ENCODE measurements around the gene LAMB4. TPM values are rescaled to one million over a fixed set of nuclear protein-coding genes. Genes with fewer than 3 reads are reported as not detected.

Gene LAMB4
- total and polyA plus RNA-seq, 2 of the 4 experiments (the other 2 are of a cell fraction): 0.12 to 0.18 TPM

GRCh38 chr7:107993891-107994291, 136.3 kb downstream of the LAMB4 start:
- Histone ChIP-seq H3K27ac (ENCODE audit: insufficient read depth, low read length) (peak overlapping the region; percentile 60; the same call in 1 of the 2 replicates), H2BK120ac (ENCODE audit: low read depth, low read length) (no peak overlapping the region), H3K9me3 (ENCODE audit: control insufficient read depth, insufficient read depth, low read length) (no peaks in the 10 kb centered on the region), H4K5ac (ENCODE audit: low read depth, low read length) (no peak overlapping the region), H3K56ac (ENCODE audit: extremely low read depth, insufficient read depth, low read length) (no peak overlapping the region), H2BK20ac (ENCODE audit: low read depth, low read length) (no peak overlapping the region), H2BK5ac (ENCODE audit: low read depth, low read length, poor library complexity, severe bottlenecking) (no peak overlapping the region), H3K18ac (ENCODE audit: low read depth, low read length) (no peak overlapping the region; the same call in 1 of the 2 replicates), H3K4me1 (ENCODE audit: control insufficient read depth, insufficient read depth, low read length) (peaks cover 22% of the 10 kb centered on the region), H3K9ac (ENCODE audit: low read depth, low read length) (no peak overlapping the region), H2AK5ac (ENCODE audit: low read depth, low read length) (peak overlapping the region; percentile 61; the same call in 1 of the 2 replicates), H3K4me3 (ENCODE audit: insufficient read depth, low read depth, low read length) (no peak overlapping the region), H3K9me1 (ENCODE audit: insufficient read depth, low read length) (peaks cover 12% of the 10 kb centered on the region), H3K79me1 (ENCODE audit: low read depth in 1 of 2, low read length in 2 of 2) (peaks cover 15 to 46% of the 10 kb centered on the region in 2 experiments), H3K36me3 (ENCODE audit: control insufficient read depth, insufficient read depth, low read length) (peaks cover 55% of the 10 kb centered on the region), H3K27me3 (ENCODE audit: control insufficient read depth, insufficient read depth, low read length) (no peaks in the 10 kb centered on the region), H4K8ac (ENCODE audit: low read depth in 2 of 2, low read length in 2 of 2) (no peak overlapping the region), H3K4me2 (ENCODE audit: low read depth, low read length) (no peak overlapping the region), H3K23ac (ENCODE audit: low read depth, low read length) (no peak overlapping the region), H3K4ac (ENCODE audit: low read depth, low read length) (peak overlapping the region; percentile 1; the same call in 1 of the 2 replicates), H2AFZ (replicated peaks; ENCODE audit: low read length, poor library complexity) (no peak overlapping the region), H2BK15ac (ENCODE audit: low read depth, low read length) (0 out of 3 replicates have a peak overlapping the region, but pooled peaks have one; percentile 18), H4K91ac (ENCODE audit: insufficient read depth, low read depth, low read length) (no peak overlapping the region), H4K20me1 (ENCODE audit: insufficient read depth, low read length) (peaks cover 26% of the 10 kb centered on the region), H2AK9ac (replicated peaks; ENCODE audit: low read depth, low read length, poor library complexity) (no peak overlapping the region), H3K14ac (replicated peaks; ENCODE audit: low read depth, low read length) (no peak overlapping the region)
- intact Hi-C loops (cut with micrococcal nuclease) (loop anchor here (2.0 kb wide), 1 partner anchor 19 kb away; no protein-coding TSS in a partner anchor), in situ Hi-C loops (cut with MboI; ENCODE audit: low sequenced_read_pairs) (no loop called here), dilution Hi-C loops (cut with HindIII; ENCODE audit: low sequenced_read_pairs, unreplicated experiment) (no loop called here)
- ChIA-PET POLR2A (ENCODE audit: unreplicated experiment) (no interaction called here), CTCF (no interaction called here)
- DNase-seq (peak; percentile 46), ATAC-seq (ENCODE audit: low read depth) (no peak)
- TF ChIP-seq RAD21 (IDR thresholded peaks at IDR 0.05; ENCODE audit: low read length) (no peak), CHD1 (IDR thresholded peaks at IDR 0.05; ENCODE audit: low read depth, low read length) (no peak), CEBPB (IDR thresholded peaks at IDR 0.05; ENCODE audit: low read depth, low read length) (no peak), RFX5 (IDR thresholded peaks at IDR 0.05; ENCODE audit: low read depth, low read length) (no peak), MAZ (IDR thresholded peaks at IDR 0.05; ENCODE audit: borderline replicate concordance, low read depth, low read length) (no peak), MAFK (IDR thresholded peaks at IDR 0.05; ENCODE audit: low read depth, low read length) (no peak), ELK1 (IDR thresholded peaks at IDR 0.05; ENCODE audit: borderline replicate concordance, low read depth, low read length) (no peak), MXI1 (IDR thresholded peaks at IDR 0.05; ENCODE audit: borderline replicate concordance, low read depth, low read length) (no peak), POLR2A (IDR thresholded peaks at IDR 0.05; ENCODE audit: low read depth, low read length) (no peak), CTCF (conservative IDR thresholded peaks at IDR 0.05; ENCODE audit: low read depth, low read length) (no peak), RCOR1 (IDR thresholded peaks at IDR 0.05; ENCODE audit: insufficient replicate concordance, low read length) (no peak), FOS (IDR thresholded peaks at IDR 0.05; ENCODE audit: low read depth, low read length) (no peak), USF2 (IDR thresholded peaks at IDR 0.05; ENCODE audit: low read depth, low read length) (no peak), SMC3 (IDR thresholded peaks at IDR 0.05; ENCODE audit: low read depth, low read length) (no peak)
- no CpG with 5 or more reads among the region's 1 CpG for WGBS, 2 experiments (ENCODE audit: extremely low coverage in 2 of 2, insufficient read length in 1 of 2)
- no TSS peak for BruUV-seq (replicated peaks)
